ENCODE data around the gene OR5AN1. TPM values are rescaled to one million over a fixed set of nuclear protein-coding genes. Genes with fewer than 3 reads are reported as not detected.

The OR5AN1 gene
- total RNA-seq, 1 experiment from 2014 or later: not detected

GRCh38 chr11:59416613-59417012 is 57.9 kb downstream of the OR5AN1 start:
- DNase-seq (ENCODE audit: low read depth): no peak
- in situ Hi-C loops (cut with HindIII; ENCODE audit: low pct_unique_long_range_greater_than_20kb, low sequenced_read_pairs): no loop called here

- in situ Hi-C loops (cut with HindIII; ENCODE audit: low pct_unique_long_range_greater_than_20kb, low sequenced_read_pairs): no loop called here
- DNase-seq (ENCODE audit: low read depth): no peak
Measured at GRCh38 chr11:59417023-59417422, 58.3 kb downstream of the OR5AN1 start.

- no peak for DNase-seq (ENCODE audit: low read depth)
- in situ Hi-C loops (cut with HindIII; ENCODE audit: low pct_unique_long_range_greater_than_20kb, low sequenced_read_pairs): no loop called here
Measured at GRCh38 chr11:59418156-59418555, 59.5 kb downstream of the OR5AN1 start.

Other genes starting within 250 kb of the OR5AN1 start
- 28.7 and 39.5 TPM in 2 replicates for gene FAM111A, start 216.0 kb upstream of the OR5AN1 start, total RNA-seq (2014; rRNA removed; shearing (Covaris generic); ENCODE audit: low replicate concordance)
- 2.0 and 4.2 TPM in 2 replicates for gene DTX4, start 186.8 kb upstream of the OR5AN1 start, total RNA-seq (2014; rRNA removed; shearing (Covaris generic); ENCODE audit: low replicate concordance)
- not detected in 2 replicates for gene MPEG1, start 146.0 kb upstream of the OR5AN1 start, total RNA-seq (2014; rRNA removed; shearing (Covaris generic); ENCODE audit: low replicate concordance)
- not detected in 2 replicates for gene OR5A2, start 67.5 kb downstream of the OR5AN1 start, total RNA-seq (2014; rRNA removed; shearing (Covaris generic); ENCODE audit: low replicate concordance)
- gene OR5A1, start 77.6 kb downstream of the OR5AN1 start, total RNA-seq (2014; rRNA removed; shearing (Covaris generic); ENCODE audit: low replicate concordance): not detected in 2 replicates
- not detected in 2 replicates for gene OR4D6, start 98.1 kb downstream of the OR5AN1 start, total RNA-seq (2014; rRNA removed; shearing (Covaris generic); ENCODE audit: low replicate concordance)
- gene OR4D10, start 114.4 kb downstream of the OR5AN1 start, total RNA-seq (2014; rRNA removed; shearing (Covaris generic); ENCODE audit: low replicate concordance): not detected in 2 replicates
- gene OR4D11, start 144.7 kb downstream of the OR5AN1 start, total RNA-seq (2014; rRNA removed; shearing (Covaris generic); ENCODE audit: low replicate concordance): not detected in 2 replicates
- not detected in 2 replicates for gene OR4D9, start 152.6 kb downstream of the OR5AN1 start, total RNA-seq (2014; rRNA removed; shearing (Covaris generic); ENCODE audit: low replicate concordance)

Data from Caki2 (cell line).